HG03354 (cell line): ENCODE data around the gene PRKAR2A.

Experiments
- ATAC-seq: cut with Tn5 transposase; IDR thresholded peaks from one replicate; pipeline ENCODE4 v1.9.1; 2021; ENCODE audit warnings: mild to moderate bottlenecking; ENCODE audit not compliant: unreplicated experiment, poor library complexity, severe bottlenecking

The PRKAR2A gene

DNA sequence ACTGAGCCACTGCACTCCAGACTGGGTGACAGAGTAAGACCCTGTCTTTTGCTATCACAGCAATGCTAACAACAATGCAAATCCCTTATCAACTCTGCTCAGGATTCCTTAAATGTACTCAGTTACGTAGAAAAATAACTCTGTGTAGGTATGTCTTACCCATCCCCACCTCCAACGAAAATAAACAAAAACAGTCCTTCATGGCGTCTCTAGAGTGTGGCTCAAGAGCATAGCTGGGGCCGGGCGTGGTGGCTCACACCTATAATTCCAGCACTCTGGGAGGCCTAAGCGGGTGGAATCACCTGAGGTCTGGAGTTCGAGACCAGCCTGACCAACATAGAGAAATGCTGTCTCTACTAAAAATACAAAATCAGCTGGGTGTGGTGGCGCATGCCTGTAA is 148.8 kb downstream of the PRKAR2A start:
- no peak for ATAC-seq

DNA sequence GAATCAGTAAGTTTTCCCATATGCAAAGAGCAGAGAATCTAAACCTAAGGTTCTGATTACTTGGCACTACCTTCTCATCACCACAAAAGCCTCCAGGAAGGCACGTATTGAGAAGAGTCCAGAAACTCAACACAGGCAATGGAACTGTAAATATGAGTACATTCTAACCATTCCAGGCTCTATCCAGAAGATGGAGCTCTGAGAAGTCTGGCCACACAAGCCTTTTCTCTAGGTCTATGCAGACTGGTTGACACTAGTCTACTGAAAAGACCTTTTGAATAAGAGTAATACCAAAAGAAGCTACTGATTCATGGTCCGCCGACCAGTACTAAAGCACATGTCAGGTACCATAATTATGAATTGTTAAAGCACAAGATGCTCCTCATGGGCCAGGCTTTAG is 149.7 kb downstream of the PRKAR2A start:
- ATAC-seq: no peak

- no peak for ATAC-seq
These were observed 151.1 kb downstream of the PRKAR2A start for GRCh38 chr3:48696601-48697000.
